GOT3 (cell line): ENCODE results near the gene CST9.
"Not testable (repeated sequence)": the region's sequence is repeated elsewhere in the genome, so short reads cannot be mapped to it uniquely, and the experiment has no call there.

Experiments
- DNase-seq: peaks from one replicate; lab custom pipeline; 2025; ENCODE audit warnings: mixed read lengths; lab: John Stamatoyannopoulos, UW

The CST9 gene

DNA sequence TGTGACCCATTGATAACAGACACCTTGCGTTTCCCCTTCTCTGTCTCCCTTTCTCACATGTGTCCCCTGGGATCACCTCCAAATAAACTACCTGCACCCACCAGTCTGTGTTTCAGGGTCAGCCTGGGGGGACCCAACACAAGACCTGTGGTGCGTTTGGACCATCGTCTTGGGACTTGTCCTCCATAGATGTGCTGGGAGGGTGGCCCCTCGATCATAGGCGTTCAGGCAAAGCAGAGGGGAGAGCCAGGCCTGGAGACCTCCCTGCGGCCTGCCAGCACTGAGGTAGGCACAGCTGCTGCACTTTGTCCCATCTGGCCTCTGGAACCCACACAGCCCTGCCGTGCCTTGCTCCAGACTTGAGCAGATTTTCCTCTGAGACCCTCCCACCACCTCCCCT lies 18.1 kb downstream of the CST9 start:
- no peak for DNase-seq

DNA sequence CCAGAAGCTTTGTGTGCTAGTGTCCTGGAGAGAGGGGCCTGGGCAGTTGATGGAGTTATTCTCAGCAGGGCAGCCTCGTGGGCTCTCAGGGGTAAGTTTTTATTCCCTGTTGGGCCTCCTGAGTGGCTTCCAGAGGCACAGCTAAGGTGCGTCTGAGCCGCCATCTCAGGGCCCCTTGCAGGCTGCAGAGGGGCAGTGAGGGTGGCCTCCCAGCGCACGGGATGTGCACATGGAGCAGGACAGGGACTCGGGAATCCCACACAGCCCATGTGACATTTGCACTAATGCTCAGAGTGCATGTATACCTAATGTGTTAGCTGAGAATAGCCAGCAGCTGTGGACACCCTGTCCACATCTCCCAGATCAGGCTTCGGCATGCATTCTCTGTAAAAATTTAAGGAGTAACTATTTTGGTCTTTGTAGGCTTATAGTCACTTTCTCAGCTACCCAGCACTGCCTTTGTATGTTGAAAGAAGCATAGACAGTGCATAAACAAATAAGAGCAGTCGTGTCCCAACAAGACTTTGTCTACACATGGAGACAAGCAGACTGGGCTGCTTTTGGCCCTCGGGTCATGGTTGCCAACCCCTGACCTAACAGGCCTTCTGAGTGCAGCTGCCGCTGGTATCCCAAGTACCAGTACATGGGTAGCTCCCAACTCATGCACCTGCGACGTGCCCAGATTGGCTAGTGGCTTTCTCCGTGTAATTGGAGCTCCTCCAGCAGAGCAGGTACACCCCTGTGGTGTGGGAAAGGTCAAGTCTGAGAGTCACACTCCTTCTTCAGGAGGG lies 18.8 kb downstream of the CST9 start:
- no peak for DNase-seq

DNA sequence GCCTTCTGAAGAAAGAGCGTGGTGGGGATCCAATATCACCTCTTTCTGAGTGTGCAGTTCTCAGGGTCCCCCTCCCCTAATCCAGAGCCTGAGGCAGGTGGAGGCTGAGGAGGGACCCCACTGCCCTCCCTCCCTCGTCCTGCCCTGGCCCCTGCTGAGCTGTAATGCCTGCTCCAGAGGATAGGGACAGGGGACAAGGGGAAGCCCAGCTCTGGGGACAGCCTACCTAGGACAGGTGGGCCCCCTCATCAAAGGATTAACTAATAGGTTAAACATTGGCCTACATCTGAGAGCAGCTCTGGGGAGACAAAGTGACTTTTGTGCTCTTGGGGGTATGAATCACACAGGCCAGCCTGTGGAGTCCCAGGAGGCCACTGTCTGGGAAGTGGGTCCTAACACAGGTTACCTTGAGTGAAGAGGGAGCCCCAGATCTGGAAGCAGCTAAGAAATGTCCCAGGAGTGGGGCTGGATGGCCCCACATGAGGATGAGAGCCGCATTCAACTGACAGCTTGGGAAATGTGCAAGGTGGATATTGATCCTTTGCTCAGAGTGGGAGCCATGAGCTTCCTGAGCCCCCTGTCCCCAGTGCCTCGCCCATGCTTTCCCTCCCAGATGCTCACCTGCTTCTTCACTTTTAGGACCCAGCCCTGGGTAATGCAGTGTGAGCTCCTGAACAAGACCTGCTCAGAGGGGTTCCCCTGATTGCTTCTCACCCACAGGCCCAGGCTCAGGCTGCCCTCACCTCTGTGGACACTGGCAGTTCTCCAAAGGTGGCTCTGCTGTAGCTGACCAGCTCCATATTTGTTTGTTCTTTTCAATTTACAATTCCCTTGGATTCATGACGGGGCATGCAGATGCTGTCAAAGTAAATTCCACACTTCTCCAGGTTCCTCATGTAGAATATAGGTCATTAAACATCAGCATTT lies 19.6 kb downstream of the CST9 start:
- no peak for DNase-seq

DNA sequence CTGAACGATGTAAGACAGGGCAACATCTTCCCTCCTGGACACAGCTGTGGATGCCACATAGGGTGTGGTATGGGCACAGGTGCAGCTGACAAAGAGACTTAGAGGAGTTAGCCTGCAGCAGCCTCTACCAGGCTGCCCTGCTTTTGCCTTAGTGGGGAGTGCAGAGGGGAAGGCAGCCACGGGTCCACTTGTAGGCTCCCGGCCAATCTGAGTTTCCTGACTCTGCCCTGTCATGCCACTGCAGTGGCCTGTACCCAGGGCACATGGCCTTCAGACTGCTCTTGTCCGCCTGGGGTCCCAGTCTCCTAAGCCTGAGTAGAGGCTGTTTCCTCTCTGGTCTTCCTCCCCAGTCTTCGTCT lies 20.3 kb downstream of the CST9 start:
- DNase-seq: no peak

DNA sequence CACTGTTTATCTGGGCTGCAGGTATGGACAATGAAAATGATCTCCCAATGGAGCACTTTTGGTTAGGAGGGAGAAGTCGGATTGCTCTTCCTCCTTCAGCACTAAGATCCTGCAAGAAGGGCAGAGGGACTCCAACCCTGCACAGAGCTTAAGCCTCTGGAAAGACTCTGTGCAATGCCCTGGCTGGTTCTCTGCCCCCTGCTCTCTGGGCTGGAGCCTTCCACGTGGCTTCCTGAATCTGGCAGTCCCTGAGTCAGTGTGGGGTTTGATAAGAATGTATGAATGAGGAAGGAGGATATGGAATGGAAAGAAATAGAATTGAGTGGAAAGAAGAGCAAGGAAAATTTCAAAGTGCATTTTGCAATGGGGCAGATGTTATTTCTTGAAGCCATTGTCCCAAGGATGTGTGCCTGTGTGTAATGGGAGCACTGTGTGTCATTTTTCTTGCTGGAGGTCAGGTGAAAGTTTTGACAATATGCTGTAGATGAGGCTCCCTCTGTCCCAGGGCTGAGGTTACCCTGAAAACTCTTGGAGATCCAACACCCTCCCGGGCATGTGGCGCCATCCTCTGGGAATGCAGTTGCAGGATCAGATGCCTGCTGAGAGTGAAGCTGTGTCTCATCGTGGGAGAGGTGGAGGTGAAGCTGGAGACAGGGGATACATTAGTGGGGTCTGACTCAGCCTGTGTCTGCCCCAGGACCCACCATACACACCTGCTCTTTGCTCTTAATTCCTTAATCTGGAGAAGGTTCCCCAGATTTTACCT lies 21.1 kb downstream of the CST9 start:
- no peak for DNase-seq

DNA sequence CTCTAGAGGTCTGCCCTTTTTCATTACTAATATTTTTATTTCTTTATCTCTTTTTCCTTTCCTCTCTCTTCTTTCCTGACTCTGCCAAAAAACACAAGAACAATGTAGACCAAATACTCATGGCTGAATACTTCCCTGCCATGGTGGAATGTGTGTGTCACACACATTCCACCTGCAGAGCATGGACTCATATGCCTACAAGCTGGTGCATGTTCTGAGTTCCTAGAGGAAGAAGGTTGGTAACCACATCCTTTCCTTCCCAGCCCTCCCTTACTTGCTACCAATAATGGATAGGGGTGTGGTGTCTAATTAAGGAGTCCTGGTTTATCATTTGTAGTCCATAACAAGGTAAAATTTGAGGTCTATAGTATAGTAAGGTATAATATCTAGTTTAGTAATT lies 22.2 kb downstream of the CST9 start:
- no peak for DNase-seq

DNA sequence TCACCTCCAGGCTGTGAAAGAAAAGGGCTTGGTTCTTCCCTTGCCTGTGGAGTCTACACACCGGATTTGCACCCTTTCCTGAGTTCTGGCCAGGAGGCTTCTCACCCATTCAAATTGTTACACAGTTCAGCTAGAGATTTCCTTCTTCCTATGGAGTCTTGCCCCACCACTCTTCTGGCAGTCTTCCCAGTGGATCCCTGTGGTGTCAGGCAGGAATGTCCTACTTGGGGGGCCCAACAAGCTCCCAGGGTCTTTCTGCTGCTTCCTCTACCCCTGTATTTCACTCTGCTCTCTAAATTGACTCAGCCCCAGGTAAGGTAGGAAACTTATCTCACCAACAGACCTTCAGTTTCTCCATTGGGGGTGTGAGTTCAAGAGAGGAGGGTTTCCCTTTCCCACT lies 23.4 kb downstream of the CST9 start:
- DNase-seq: no peak

- DNase-seq: not testable (repeated sequence)
Measured at GRCh38 chr20:23581833-23582232, 23.9 kb downstream of the CST9 start.

GRCh38 chr20:23574977-23575376 lies 30.7 kb downstream of the CST9 start:
- DNase-seq: no peak

DNA sequence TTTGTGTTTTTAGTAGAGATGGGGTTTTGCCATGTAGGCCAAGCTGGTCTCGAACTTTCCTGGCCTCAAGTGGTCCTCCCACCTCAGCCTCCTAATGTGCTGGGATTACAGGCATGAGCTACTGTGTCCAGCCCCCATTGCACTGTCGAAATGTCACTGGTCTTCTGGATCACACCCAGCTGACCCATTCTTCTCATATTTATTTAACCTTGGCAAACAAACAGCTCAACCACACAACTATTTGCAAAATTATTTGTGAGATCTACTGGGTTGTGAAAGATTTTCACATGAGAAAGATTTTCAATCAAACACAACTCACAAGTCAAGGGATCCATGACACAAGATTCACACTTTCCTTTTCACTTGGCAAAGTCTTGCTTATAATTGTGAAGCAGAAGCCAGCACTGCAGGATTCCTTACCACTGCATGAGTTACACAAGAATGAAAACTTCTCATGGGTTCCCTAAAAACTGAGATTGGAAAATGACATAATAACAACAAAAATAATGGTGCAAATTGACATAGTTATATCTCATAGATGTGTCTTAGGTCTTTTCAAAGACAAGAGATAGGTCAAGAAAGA lies 35.4 kb downstream of the CST9 start:
- no peak for DNase-seq

GRCh38 chr20:23569570-23569969 lies 36.1 kb downstream of the CST9 start:
- DNase-seq: no peak

DNA sequence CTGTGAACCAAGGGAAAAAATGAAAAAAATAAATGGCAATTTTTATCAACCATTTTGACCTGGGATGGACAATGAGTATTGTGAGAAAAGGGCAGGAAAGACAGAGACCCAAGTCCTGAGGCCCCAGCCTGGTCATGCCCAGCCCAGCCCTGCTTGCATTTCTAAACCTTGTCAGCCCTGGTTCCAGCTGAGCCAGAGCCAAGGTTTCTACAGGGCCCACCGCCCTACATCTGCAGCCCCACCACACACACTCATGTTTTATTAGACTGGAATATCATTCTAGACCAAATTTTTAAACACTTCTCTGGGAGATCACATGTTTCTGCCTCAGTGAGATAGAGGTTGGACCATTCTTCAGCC lies 36.8 kb downstream of the CST9 start:
- DNase-seq: no peak

DNA sequence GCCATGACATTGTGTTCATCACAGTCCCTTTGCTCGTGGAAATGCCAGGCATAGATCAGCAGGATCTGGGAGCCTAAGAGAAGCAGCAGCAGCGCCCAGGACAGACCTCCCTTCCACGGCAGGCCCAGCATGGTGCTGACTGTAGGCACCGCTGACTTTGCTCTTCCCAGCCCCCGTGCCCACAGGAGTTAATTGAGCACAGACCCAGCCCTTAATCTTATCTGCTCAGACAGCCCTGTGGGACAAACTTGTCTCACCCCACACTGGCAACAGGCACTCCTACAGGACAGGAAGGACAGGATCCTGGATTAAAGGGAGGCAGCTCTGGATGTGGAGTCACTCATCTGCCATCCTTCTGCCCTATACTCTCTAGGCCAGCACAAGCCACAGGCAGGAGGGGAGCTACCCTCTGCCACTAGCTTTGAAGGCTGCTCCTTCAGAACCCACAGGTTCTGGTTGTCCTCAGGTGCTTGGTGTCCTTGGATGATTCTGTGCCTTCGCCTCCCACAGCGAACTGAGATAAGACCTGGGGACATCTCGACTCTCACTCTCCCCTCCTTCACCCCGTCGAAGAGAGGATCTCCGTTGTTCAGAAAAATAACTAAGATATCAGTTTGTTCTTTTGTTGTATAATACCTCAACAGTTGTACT lies 37.3 kb downstream of the CST9 start, which contains the start of gene CST9L:
Gene CST9L (minus strand): TSS at position 165 of the 651 bp plus-strand sequence. CDS start 34 bp downstream, at position 131.
- DNase-seq: no peak

DNA sequence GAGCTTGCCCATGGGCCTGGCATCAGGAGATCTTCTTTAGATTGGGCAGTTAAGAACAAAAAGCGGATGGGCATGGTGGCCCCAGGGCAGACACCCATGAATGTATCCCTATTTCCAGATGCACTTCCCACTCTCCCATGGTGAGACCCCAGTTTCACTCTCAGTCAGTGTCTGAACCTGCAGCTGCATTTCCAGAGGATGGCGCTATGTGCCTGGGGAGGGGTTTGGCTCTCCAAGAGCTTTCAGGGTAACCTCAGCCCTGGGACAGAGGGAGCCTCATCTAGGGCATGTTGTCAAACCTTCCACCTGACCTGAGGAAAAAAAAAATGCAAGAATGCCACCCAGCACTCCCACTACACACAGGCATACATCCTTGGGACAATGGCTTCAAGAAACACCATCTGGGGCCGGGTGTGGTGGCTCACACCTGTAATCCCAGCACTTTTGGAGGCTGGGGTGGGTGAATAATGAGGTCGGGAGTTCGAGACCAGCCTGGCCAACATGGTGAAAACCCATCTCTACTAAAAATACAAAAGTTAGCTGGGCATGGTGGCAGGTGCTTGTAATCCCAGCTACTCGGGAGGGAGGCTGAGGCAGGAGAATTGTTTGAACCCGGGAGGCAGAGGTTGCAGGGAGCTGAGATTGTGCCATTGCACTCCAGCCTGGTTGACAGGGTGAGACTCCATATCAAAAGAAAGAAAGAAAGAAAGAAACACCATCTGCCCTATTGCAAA lies 39.4 kb downstream of the CST9 start:
- no peak for DNase-seq

DNA sequence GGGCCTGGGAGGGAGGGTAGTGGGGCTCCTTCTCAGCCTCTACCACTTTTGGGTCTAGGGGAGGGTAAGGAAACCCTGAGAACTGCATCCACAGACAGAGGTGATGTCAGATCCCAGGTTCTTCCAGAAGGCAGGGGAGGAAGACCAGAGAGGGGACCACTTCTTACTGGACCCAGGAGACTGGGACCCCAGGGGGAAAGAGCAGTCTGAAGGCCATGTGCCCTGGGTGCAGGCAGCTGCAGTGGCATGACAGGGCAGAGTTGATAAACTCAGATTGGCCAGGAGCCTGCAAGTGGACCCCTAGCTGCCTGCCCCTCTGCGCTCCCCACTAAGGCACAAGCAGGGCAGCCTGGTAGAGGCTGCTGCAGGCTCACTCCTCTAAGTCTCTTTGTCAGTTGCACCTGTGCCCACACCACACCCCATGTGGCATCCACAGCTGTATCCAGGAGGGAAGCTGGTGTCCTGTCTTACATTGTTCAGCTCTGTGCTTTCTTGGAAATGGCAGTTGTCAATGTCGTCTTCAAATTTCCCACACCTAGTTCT lies 40.1 kb downstream of the CST9 start:
- DNase-seq: no peak

DNA sequence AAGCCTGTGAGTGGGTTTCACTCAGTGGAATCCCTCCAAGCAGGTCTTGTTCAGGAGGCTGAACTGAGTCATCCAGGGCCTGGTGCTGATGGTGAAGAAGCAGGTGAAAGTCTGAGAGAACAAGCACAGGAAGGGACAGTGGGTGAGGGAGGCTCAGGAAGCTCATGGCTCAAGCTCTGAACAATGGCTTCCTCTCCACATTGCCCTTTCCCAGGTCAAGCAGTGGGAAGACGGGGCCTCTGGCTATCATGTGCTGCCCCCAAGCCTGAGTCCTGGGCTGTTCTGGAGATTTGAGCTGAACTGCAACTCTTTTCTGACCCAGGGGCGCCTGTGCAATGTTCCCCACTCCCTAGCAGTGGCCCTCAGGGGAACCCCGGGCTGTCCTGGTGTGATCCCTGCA lies 40.8 kb downstream of the CST9 start:
- no peak for DNase-seq

- DNase-seq: no peak
Measured at GRCh38 chr20:23562721-23563342, 42.9 kb downstream of the CST9 start.

GRCh38 chr20:23554401-23554800 lies 51.3 kb downstream of the CST9 start:
- no peak for DNase-seq
